Mesothelial cell of epicardium (in vitro differentiated cells): ENCODE data around the gene DNAAF5. TPM values are rescaled to one million over a fixed set of nuclear protein-coding genes. Genes with fewer than 3 reads are reported as not detected.
"Not testable (repeated sequence)": the region's sequence is repeated elsewhere in the genome, so short reads cannot be mapped to it uniquely, and the experiment has no call there.

ENCODE experiments used
- DNase-seq, 2 experiments: peaks; one replicate each; pipeline ENCODE4 v3.0.0; 2021; ENCODE audit warnings: low spot score in 2 of 2; ENCODE audit not compliant: unreplicated experiment in 2 of 2
- H3K27ac Mint-ChIP-seq: 2 replicates; pipeline ENCODE4 v1.8.0; 2021; ENCODE audit warnings: mixed read lengths
- H3K27me3 Mint-ChIP-seq: 2 replicates; pipeline ENCODE4 v1.8.0; 2021; ENCODE audit warnings: low read depth, mixed read lengths
- H3K36me3 Mint-ChIP-seq: 2 replicates; pipeline ENCODE4 v1.8.0; 2021; ENCODE audit warnings: mixed read lengths
- H3K4me1 Mint-ChIP-seq: 2 replicates; pipeline ENCODE4 v1.8.0; 2021; ENCODE audit warnings: mixed read lengths
- H3K4me3 Mint-ChIP-seq: 2 replicates; pipeline ENCODE4 v1.8.0; 2021; ENCODE audit warnings: mild to moderate bottlenecking, moderate library complexity, mixed read lengths
- H3K9me3 Mint-ChIP-seq: 2 replicates; pipeline ENCODE4 v1.8.0; 2021; ENCODE audit warnings: mixed read lengths
- CTCF ChIP-seq: fragments of 200-600 bp; sonication (generic); IDR thresholded peaks from one replicate; pipeline ENCODE4 v1.5.0; 2021; ENCODE audit warnings: antibody characterized with exemption; ENCODE audit not compliant: unreplicated experiment
- total RNA-seq: library from RNA; stranded (reverse); gene quantifications from 3 replicates; pipeline ENCODE4 v1.2.1, GENCODE V29; 2021

Gene DNAAF5
- total RNA-seq, 1 donor from 2014 or later, result 39.0 TPM

- H3K27me3 Mint-ChIP-seq, result no peaks in the 10 kb centered on the region
- no peak for DNase-seq
These were observed 75.5 kb downstream of the DNAAF5 start for GRCh38 chr7:801940-802381.

DNA sequence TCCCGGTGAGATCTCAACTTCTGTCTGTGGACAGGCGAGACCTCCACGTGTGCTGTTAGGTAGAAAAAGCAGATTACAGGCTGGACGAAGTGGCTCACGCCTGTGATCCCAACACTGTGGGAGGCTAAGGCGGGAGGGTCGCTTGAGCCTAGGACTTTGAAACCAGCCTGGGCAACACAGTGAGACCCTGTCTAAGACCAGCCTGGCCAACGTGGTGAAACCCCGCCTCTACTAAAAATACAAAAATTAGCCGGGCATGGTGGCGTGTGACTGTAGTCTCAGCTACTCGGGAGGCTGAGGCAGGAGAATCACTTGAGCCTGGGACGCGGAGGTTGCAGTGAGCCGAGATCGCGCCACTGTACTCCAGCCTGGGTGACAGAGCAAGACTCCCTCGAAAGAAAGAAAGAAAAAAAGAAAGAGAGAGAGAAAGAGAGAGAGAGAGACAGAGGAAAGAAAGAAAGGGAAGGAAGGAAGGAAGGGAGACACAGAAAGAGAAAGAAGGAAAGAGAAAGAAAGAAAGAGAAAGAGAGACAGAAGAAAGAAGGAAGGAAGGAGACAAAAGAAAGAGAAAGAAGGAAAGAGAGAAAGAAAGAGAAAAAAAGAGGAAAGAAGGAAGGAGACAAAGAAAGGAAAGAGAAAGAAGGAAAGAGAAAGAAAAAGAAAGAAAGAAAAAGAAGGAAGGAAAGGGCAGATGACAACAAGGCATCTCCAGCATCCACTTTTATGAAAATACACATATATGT is 76.2 kb downstream of the DNAAF5 start:
- H3K9me3 Mint-ChIP-seq, result peaks cover under 1% of the 10 kb centered on the region
- DNase-seq, result no peak
- H3K36me3 Mint-ChIP-seq, result peaks cover 7% of the 10 kb centered on the region
- no peaks in the 10 kb centered on the region for H3K27me3 Mint-ChIP-seq
- no peak for TF ChIP-seq CTCF
- H3K27ac Mint-ChIP-seq, result peak overlapping the region; percentile 9
- H3K4me3 Mint-ChIP-seq, result no peak overlapping the region
- H3K4me1 Mint-ChIP-seq, result peaks cover 2% of the 10 kb centered on the region

More at GRCh38 chr7:801940-802381, 75.5 kb downstream of the DNAAF5 start:
- Mint-ChIP-seq H3K4me1 (peaks cover 2% of the 10 kb centered on the region), H3K36me3 (peaks cover 12% of the 10 kb centered on the region), H3K9me3 (peaks cover 2% of the 10 kb centered on the region), H3K27ac (no peak overlapping the region), H3K4me3 (no peak overlapping the region)
- TF ChIP-seq CTCF, result no peak

GRCh38 chr7:803243-803635 is 76.7 kb downstream of the DNAAF5 start:
- H3K27me3 Mint-ChIP-seq, result no peaks in the 10 kb centered on the region
- H3K9me3 Mint-ChIP-seq, result peaks cover 5% of the 10 kb centered on the region
- H3K27ac Mint-ChIP-seq, result no peak overlapping the region
- H3K4me3 Mint-ChIP-seq, result no peak overlapping the region
- H3K36me3 Mint-ChIP-seq, result peaks cover 7% of the 10 kb centered on the region
- DNase-seq, result no peak
- H3K4me1 Mint-ChIP-seq, result peaks cover 2% of the 10 kb centered on the region
- TF ChIP-seq CTCF, result no peak

GRCh38 chr7:803796-804195 is 77.3 kb downstream of the DNAAF5 start:
- H3K36me3 Mint-ChIP-seq, H3K27ac Mint-ChIP-seq, H3K9me3 Mint-ChIP-seq, DNase-seq, H3K4me1 Mint-ChIP-seq, H3K27me3 Mint-ChIP-seq, H3K4me3 Mint-ChIP-seq: not testable (repeated sequence)

GRCh38 chr7:805261-805660 is 78.8 kb downstream of the DNAAF5 start:
- Mint-ChIP-seq H3K27ac (no peak overlapping the region), H3K36me3 (peaks cover 2% of the 10 kb centered on the region), H3K4me3 (no peak overlapping the region), H3K4me1 (peaks cover 2% of the 10 kb centered on the region), H3K9me3 (peaks cover 7% of the 10 kb centered on the region), H3K27me3 (no peaks in the 10 kb centered on the region)
- no peak for DNase-seq
- no peak for TF ChIP-seq CTCF

- Mint-ChIP-seq H3K4me1 (peaks cover 36% of the 10 kb centered on the region), H3K4me3 (peak overlapping the region; percentile 79), H3K9me3 (peaks cover 3% of the 10 kb centered on the region), H3K27ac (peak overlapping the region; percentile 93), H3K27me3 (no peaks in the 10 kb centered on the region), H3K36me3 (peaks cover 5% of the 10 kb centered on the region)
- no peak for TF ChIP-seq CTCF
- DNase-seq, result peak; percentile 66 to 81
These were observed 89.1 kb downstream of the DNAAF5 start for GRCh38 chr7:815284-816216.
